ENCODE data around the gene STAT2.
"Not testable (repeated sequence)": the region's sequence is repeated elsewhere in the genome, so short reads cannot be mapped to it uniquely, and the experiment has no call there.

GRCh38 chr12:56342290-56342689 is 17.6 kb downstream of the STAT2 start:
- TF ChIP-seq TAF1 (CRISPR knock-in tag; IDR thresholded peaks at IDR 0.05); LBX2 (CRISPR knock-in tag; IDR thresholded peaks at IDR 0.05; ENCODE audit: borderline replicate concordance): not testable (repeated sequence)
